AG04450 (cell line): Measurements from ENCODE around the gene SIX5. TPM values are rescaled to one million over a fixed set of nuclear protein-coding genes. Genes with fewer than 3 reads are reported as not detected.

Source experiments
- CTCF ChIA-PET: fragments of 300-600, 350-600 bp; formaldehyde crosslinking; extraction: SDS; loops from one replicate; lab custom pipeline; 2022; ENCODE audit warnings: antibody characterized with exemption, inconsistent platforms; lab: Charles Lee
- POLR2A ChIA-PET: fragments of 350-600 bp; formaldehyde crosslinking; extraction: SDS; loops from one replicate; lab custom pipeline; 2021; ENCODE audit warnings: antibody characterized with exemption, inconsistent platforms; lab: Yijun Ruan, JAX
- DNase-seq: peaks from one replicate; pipeline ENCODE4 v3.0.0-alpha.2; 2011; ENCODE audit warnings: low read depth, low spot score
- H3K27ac ChIP-seq: one replicate; pipeline ENCODE4 v1.5.1; 2012; ENCODE audit warnings: low read depth, low read length, control low read depth
- H3K27me3 ChIP-seq: one replicate; pipeline ENCODE4 v1.6.0; 2012; ENCODE audit warnings: low read length; ENCODE audit not compliant: control insufficient read depth, insufficient read depth
- H3K4me3 ChIP-seq: 2 replicates; pipeline ENCODE4 v1.5.1; 2011; ENCODE audit warnings: mild to moderate bottlenecking, low read depth, low read length, control low read depth
- H3K9me3 ChIP-seq: 2 replicates; pipeline ENCODE4 v1.5.1; 2012; ENCODE audit warnings: low read length; ENCODE audit not compliant: control insufficient read depth, insufficient read depth
- polyA plus RNA-seq: library from polyadenylated mRNA; depleted of rRNA; stranded (reverse); fragments of >200 nt; gene quantifications from 2 replicates; pipeline ENCODE4 v1.2.3, GENCODE V29; 2011
- TF ChIP-seq, protein P1 (sequence below): IDR thresholded peaks from 2 replicates; pipeline ENCODE4 v1.5.1; 2011; ENCODE audit warnings: low read depth, low read length, control low read depth, inconsistent platforms

The SIX5 gene
- polyA plus RNA-seq, 1 experiment, result 4.4 TPM

- CTCF ChIA-PET, result interaction anchor here (1.1 kb wide), 1 partner anchor 27 kb away, joined by 3 read pairs; no protein-coding TSS in a partner anchor
Measured at GRCh38 chr19:45772130-45772840, 3.2 kb upstream of the SIX5 start.

DNA sequence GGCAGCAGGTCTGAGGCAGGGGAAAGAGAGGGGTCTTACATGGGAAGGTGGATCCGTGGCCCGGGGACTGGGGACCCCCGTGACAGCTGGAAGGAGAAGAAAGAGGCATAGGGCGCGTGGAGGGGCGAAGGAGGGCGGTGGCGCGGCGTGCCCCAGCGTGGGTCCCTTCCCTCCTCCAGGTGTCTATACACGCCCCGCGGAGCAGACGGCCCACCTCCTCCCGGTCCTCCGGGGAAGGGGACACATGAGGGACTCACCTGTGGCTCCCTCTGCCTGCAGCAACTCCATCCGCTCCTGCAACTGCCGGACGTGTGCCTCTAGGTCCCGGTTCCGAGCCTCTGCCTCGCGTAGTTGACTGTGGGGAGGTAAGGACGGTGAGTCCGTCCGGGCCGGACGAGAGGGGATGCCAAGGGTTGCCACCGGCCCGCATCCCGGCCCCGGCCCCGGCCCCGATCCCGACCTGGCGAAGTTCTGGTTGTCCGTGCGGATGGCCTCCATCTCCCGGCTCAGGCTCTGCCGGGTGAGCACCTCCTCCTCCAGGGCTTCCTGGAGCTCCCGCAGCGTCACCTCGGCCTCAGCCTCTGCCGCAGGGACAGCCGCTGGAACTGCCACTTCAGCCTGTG lies 2.4 kb upstream of the SIX5 start:
- TF ChIP-seq, protein P1, sequence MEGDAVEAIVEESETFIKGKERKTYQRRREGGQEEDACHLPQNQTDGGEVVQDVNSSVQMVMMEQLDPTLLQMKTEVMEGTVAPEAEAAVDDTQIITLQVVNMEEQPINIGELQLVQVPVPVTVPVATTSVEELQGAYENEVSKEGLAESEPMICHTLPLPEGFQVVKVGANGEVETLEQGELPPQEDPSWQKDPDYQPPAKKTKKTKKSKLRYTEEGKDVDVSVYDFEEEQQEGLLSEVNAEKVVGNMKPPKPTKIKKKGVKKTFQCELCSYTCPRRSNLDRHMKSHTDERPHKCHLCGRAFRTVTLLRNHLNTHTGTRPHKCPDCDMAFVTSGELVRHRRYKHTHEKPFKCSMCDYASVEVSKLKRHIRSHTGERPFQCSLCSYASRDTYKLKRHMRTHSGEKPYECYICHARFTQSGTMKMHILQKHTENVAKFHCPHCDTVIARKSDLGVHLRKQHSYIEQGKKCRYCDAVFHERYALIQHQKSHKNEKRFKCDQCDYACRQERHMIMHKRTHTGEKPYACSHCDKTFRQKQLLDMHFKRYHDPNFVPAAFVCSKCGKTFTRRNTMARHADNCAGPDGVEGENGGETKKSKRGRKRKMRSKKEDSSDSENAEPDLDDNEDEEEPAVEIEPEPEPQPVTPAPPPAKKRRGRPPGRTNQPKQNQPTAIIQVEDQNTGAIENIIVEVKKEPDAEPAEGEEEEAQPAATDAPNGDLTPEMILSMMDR, result no peak
- ChIA-PET POLR2A (interaction anchor here (0.9 to 4.7 kb wide), 6 partner anchors 11 to 115 kb away, joined by 3 to 50 read pairs (median 24); partner anchors contain the start of gene DMPK), CTCF (interaction anchor here (2.3 kb wide), 2 partner anchors 29 to 45 kb away, joined by 14 to 45 read pairs; no protein-coding TSS in a partner anchor)
- H3K4me3 ChIP-seq, result peak overlapping the region; percentile 37; the same call in 1 of the 2 replicates
- no peak overlapping the region for H3K27ac ChIP-seq
- no peak for DNase-seq
- H3K9me3 ChIP-seq, result no peaks in the 10 kb centered on the region; the same call in 1 of the 2 replicates
- H3K27me3 ChIP-seq, result no peaks in the 10 kb centered on the region

More at GRCh38 chr19:45772130-45772840, 3.2 kb upstream of the SIX5 start:
- Histone ChIP-seq H3K27me3 (no peaks in the 10 kb centered on the region), H3K9me3 (no peaks in the 10 kb centered on the region), H3K4me3 (no peak overlapping the region), H3K27ac (no peak overlapping the region)
- no peak for DNase-seq
- POLR2A ChIA-PET, result interaction anchor here (0.9 to 1.2 kb wide), 3 partner anchors 11 to 27 kb away, joined by 3 to 8 read pairs (median 4); no protein-coding TSS in a partner anchor
- TF ChIP-seq, protein P1, result no peak

- no peaks in the 10 kb centered on the region for H3K27me3 ChIP-seq
- ChIA-PET POLR2A (interaction anchor here (0.6 to 4.7 kb wide), 20 partner anchors 8 to 586 kb away, joined by 3 to 50 read pairs (median 4); partner anchors contain the start of genes DMPK, DMWD, FBXO46 and FOSB), CTCF (interaction anchor here (0.6 to 2.3 kb wide), 13 partner anchors 12 to 88 kb away, joined by 3 to 45 read pairs (median 5); partner anchors contain the start of gene DMPK)
- peak; percentile 97 for DNase-seq
- TF ChIP-seq, protein P1, result peak; percentile 79
- H3K27ac ChIP-seq, result peak overlapping the region; percentile 93
- peak overlapping the region; percentile 67 for H3K4me3 ChIP-seq
- no peaks in the 10 kb centered on the region; the same call in 1 of the 2 replicates for H3K9me3 ChIP-seq
Measured at GRCh38 chr19:45770192-45771101, 1.4 kb upstream of the SIX5 start.

GRCh38 chr19:45769821-45770191 lies 754 bp upstream of the SIX5 start:
- TF ChIP-seq, protein P1, result no peak
- H3K9me3 ChIP-seq, result no peaks in the 10 kb centered on the region; the same call in 1 of the 2 replicates
- no peaks in the 10 kb centered on the region for H3K27me3 ChIP-seq
- peak overlapping the region; percentile 93 for H3K27ac ChIP-seq
- H3K4me3 ChIP-seq, result peak overlapping the region; percentile 67
- DNase-seq, result no peak
- ChIA-PET CTCF (interaction anchor here (0.6 to 2.3 kb wide), 12 partner anchors 12 to 128 kb away, joined by 3 to 45 read pairs (median 4); partner anchors contain the start of gene DMPK), POLR2A (interaction anchor here (0.6 to 4.7 kb wide), 24 partner anchors 12 to 142 kb away, joined by 3 to 50 read pairs (median 4); partner anchors contain the start of genes DMPK, DMWD, FBXO46 and QPCTL)
